NCI-H146 (cell line): ENCODE results near the gene SNCB.

Experiments
- DNase-seq: peaks from one replicate; lab custom pipeline; 2025; lab: John Stamatoyannopoulos, UW

SNCB gene

DNA sequence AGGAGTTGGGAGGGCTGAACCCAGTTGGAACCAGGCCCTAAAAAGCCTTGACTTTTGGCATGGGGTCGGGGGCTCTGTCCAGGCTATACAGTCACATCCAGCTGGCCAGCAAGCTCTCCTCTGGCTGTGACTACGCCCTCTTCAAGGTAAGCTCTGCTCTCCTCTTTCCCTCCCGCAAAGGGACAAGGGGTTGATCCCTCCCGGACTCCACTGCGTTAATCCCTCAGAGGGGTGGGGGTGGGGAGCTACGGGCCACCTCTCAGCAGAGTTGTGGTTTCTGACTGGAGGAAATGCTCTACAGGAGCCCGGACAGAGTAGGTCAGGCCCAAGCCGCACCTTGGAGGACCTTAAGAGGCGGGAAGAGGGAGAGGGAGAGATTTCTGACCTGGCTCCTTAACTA is 14.0 kb upstream of the SNCB start:
- DNase-seq = no peak

DNA sequence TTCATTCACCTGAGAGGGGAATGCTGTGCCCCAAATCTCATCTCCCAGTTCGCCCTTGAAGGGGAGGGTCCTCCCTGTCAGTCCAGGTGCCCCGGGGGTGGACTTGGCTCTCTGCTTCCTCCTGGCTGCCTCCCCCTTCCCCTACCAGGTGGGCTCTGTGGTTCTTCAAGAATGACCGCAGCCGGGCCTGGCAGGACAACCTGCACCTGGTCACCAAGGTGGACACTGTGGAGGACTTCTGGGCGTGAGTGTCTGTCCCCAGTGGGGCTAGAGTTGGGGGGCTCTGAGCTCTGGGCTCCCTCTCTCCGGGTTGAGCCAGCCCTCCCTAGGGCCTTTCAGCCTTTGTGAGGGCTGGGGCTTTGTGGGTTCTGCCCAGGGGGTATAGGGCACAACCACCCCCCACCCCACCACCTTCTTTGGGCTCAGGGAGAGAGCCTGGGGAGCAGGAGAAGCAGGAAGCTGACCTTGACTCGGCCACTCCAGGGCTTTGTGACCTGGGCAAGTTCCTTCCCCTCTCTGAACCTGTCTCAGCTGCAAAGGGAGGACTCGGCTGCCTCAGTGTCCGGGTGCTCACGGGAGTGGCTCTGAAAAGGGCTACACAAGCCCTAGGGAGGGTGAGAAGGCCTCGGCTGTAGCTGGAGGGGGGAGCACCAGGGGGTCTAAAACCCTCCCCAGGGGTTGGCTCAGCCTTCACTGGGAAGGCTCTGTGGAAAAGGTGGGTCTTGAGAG is 13.3 kb upstream of the SNCB start:
- no peak for DNase-seq

DNA sequence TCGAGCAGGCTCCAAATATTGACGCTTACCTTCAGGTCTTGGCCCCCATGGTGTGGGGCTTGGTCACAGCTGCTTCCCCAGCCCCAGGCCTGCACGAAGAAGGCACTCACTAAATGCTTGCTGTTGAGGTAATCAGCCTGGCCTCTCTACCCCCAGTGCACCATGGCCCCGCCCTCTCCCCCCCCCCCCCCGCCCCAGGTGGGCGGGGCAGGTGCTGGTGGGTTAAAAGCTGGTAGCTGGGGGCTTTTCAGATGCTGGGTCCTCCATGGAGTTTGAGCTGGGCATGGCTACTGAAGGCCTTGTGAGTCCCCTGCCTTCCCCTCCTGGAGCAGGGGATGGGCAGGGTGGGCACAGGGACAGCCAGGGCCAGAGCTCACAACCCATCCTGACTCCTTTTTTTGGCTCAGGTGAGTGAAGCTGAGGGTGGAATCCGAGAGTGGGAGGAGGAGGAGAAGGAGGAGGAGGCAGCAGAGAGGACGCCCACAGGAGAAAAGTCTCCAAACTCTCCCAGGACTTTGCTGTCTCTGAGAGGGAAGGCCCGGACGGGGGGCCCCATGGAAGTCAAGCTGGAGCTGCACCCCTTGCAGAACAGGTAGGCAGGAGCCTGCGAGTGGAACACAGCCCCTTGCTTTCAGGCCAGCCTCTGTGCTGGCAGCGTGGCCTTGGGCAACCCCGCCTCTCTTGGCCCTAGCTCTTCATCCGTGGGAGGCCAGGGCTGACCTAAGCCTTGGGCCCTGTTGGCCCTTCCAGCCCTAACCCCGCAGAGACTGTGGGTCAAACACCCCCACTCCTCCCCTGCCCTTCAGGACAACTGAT is 12.5 kb upstream of the SNCB start:
- DNase-seq = no peak

DNA sequence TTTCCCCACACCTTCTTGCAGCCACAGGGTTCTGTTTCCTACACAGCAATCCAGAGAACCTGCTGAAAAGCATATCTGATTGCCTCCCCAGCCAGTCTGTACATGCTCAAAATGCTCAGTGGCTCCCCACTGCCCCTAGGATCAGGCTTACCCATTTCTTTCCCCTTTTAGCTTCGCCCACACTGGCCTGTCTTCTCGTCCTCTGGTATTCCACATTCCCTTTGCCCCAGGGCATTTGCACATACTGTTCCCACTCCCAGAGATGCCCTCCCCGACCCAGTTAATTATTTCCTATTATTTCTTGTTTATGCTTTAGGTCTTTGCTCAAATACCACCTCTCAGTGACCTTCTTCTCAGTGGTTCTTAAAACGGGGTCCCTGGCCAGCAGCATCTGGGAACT is 10.3 kb upstream of the SNCB start:
- no peak for DNase-seq

DNA sequence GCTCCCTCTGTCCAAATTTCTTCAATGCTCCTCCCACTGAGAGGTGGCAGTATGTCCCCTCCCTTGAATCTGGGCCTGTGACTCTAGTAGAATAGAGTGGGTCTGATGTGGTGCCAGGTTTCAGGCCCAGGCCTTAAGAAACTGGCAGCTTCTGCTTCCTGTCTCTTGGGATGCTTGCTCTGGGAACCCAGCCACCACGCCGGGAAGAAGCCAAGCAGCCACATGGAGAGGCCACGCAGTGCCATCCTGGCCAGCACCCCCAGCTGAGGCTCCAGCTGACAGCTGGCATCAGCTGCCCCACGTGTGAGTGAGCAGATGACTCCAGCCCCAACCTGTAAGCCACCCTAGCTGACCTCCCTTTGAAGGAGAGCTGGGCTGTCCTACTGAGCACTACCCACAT is 9.6 kb upstream of the SNCB start:
- no peak for DNase-seq

DNA sequence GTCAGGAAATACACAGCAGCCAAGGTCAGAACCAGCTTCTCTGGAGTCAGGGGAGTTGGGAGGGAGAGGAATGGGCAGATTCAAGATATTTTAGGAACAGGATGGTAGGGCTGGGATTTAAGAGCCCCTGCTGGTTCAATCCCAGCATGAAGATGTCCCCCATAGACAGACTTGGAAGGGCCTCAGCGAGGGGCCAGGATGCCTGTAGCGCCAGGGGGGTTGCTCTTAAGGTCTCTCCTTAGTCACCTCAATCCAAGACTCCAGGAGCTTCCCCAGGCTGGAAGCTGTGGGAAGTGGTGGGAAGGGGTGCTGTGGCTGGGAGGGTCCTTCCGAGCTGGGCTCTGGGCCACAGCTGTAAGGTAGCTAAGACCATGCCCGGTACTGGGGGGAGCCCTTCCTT is 8.9 kb upstream of the SNCB start:
- DNase-seq = no peak

DNA sequence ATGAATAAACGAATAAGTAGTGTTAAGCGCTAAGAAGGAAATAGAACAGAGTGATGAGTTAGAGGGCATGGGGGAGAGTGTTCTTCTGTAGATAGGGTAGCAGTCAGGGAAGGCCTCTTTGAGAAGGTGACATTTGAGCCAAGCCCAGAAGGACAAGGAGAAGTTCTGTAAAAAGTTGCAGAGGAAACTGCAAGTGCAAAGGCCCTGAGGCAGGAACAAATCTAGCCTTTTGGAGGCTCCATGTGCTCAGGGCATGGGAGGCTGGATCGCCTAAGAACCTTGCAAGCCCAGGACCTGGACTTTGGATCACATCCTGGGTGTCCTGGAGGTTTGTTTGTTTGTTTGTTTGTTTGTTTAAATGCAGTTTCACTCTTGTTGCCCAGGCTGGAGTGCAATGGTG is 8.1 kb upstream of the SNCB start:
- no peak for DNase-seq

DNA sequence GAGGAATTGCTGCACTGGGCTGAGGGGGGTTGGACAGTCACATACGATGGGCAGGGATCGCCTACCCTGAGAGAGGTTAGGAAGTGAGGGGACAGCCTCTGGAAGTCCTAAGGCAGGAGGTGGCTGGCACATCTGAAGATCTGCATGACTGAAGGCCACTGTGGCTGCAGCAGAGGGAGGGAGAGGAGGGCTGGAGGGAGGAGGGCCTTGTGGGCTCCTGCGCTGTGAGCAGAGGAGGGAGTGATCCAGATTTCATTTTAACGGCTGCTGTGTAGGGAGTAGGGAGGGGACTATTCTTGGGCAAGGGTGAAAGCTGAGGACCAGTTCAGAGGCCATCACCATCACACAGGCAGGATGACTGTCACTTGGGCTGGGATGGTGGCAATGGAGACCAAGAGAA is 7.2 kb upstream of the SNCB start:
- no peak for DNase-seq

DNA sequence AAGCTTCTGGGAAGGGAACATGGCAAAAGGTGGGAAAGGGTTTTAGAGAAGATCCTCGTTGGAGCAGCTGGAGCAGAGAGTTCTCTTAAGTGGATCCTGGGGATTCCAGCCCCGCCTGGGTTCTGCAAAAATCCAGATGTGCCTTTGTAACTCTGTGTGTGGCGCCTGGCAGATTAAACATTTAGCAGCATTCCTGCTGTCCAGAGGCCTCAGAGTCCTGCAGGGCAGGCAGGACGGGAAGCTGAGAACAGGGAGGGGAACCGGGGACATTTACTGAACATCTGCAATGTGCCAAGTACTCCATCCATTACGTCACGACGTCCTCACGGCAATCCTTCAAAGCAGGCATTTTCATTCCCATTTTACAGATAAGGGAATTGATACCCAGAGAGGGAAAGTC is 6.1 kb upstream of the SNCB start:
- no peak for DNase-seq

DNA sequence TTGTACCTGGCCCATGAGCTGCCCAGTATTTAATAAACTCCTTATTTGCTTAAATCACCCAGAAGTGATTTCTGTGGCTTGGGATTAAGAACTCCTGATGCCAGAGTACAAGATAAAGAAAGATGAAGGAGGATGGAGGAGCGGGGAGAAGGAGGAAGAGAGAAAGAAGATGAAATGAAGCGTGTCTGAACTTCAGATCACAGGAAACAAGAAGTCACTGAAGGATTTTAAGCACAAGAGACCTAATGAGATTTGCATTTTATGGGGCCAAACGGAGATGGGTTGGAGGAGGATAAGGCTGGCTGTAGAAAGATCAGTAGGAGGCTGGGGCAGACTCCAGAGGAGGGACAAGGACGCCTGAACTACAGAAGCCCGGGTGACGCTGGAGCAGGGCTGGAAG is 3.3 kb upstream of the SNCB start:
- no peak for DNase-seq

DNA sequence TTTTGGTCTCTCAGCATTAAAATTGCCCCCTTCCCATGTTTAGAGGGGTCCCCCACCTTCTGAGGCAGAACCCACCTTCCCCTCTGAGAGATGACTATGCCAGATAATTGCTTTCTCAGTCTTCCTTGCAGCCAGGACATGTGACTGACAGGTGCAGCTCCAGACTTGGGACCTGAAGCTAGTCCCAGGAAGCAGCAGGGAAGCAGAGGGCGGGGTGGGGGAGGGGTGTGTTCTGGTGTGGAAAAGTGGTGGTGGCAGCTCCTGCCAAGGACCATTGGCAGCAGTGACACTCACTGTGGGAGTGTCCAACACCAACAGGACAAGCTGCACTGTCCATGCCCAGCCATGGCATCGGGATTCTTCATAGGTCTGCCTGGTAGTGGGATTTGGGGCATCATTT is 2.4 kb upstream of the SNCB start:
- DNase-seq = no peak

DNA sequence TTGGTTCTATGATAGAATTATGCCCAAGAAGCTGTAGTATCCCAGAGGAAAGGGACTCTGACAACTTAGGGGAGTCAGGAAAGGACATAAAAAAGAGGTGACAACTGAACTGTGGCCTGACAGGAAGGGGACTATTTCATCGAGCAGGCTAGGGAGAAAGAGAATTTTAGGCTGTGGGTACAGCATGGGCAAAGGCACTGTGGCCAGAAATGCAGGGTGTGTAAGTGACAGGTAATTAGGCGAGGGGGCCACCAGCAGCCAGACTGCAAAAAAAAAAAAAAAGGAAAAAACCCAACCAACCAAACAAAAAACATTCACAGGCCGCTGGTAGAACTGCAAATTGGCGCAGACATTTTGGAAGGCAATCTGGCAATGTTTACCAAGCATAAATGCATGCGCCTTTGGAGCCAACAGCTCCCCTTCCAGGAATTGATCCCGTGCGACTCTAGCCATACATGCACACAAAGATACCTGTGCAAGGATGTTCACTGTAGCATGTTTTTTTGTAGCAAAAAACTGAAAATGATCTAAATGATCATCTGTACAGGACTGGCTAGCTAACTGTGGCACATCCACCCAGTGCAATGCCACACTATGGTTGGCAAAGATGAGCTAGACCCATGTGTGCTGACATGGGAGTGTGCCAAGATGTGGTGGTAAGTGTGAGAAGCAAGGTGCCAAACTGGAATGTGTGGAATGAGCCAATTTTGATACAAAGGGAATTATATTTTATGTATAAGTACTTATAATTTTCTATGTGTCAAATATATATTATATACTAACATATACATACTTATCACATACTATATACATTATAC is 1.3 kb upstream of the SNCB start:
- no peak for DNase-seq

DNA sequence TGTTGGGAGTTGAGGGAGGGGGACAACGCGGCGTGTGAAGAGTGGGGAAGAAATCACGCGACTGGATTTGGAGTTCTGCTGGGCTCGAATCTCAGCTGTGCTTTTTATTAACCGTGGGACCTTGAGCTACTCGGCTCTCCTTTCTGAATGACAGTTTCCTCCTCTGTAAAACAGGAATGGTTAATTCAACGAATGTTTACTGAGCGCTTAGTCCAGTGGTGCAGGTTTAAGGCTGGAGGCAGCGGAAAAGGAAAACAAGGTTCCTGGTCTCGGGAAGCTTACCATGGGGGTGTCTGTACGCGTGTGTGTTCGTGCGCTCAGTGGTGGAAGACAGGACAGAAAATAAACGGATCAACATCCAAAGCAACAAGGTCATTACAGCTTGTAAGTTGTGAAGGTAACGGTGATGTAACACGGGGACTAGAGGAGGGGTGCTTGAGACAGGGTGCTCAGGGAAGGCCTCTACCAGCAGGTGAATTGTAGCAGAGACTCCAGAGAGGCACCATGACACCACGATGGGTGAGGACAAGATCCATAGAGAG is 418 bp upstream of the SNCB start:
- no peak for DNase-seq

DNA sequence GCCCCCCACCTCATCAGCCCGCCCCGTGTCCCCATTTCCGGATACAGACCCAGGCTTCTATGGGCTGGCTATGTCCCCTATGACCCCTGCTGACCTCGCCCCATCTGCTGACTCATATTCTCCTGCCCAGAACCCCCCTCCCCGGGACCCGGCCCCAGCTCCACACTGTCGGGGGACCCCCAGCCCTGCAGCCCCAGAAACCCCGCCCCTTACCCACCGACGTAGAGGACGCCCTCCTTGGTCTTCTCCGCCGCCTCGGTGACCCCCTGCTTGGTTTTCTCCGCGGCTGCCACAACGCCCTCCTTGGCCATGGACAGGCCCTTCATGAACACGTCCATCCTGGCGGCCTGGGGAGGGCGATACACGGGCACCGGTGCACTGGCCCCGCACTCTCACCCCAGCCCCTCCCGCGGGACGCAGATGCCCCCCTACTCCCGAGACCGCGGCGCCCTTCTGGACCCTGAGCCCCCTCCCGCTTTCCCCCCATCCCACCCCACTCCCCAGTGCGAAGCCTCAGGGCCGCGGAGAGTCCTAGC is 949 bp downstream of the SNCB start:
- no peak for DNase-seq

DNA sequence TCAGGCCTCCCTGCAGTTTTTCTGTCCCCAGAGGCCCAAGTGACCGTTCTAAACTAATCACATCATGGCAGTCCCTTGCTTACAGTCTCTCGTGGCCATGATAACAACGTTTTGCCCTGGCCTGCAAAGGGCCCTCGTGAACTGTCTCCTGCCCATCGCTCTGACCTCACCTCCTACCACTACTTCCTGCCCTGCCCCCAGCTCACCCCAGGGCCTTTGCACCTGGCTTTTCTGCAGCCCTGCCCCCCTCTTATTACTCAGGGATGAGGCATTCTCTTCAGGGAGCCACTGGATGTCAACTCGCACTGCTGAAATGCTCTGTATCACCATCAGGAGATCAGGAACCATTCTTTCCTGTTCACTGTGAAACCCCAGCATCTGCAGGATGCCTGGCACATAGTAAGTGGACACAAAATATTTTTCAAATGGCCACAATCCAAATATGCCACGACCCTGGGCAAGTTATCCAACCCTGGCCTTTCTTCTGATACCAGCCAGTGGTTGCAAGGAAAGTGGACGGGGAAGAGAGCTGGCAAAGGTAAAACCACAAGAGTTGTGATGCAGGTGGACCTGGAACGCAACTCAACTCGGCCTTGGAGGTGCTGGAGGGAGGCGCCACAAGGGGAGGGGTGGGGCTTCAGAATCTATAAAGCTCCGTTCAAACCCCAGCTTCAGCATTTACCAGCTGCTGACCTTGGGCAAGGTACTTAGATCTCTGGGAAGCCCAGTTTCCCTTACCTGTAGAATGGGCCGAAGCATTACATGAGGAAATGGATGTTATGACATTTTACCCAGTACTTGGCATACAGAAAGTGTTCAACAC is 1.7 kb downstream of the SNCB start:
- DNase-seq = no peak

DNA sequence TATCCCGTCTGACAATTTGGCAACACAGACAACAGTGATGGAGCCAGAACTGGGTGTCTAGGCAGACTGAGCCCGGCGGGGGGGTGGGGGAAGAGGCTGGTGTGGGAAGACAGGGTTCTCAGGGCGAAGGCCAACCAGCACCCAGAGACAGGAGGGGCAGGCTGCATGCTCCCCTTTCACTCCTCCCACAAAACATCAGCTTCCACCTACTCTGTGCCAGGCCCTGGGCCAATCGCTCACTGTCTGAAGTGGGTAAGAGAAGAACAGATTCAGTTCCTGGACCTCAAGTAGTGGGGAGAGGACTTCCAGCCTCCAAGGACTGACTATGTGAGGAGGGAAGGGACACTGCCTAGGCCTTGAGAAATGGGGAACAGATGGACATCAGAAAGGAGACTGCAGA is 2.8 kb downstream of the SNCB start:
- DNase-seq = no peak

DNA sequence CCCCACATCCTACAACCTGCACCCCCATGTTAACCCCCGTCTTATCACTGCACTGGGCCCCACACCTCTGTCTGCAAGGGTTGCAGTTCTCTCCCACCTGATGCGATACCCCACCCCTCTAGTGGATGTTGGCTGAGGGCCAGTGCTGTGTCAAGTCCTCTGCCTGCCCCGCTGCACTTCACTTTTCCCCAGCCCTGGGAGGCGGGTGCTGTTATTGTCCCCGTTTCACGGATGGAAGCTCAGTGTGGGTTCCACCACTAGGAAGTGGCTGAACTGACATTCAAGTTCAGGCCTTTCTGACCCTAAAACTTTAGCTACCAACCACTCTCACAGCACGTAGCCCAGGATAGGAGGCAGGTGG is 3.5 kb downstream of the SNCB start:
- no peak for DNase-seq

DNA sequence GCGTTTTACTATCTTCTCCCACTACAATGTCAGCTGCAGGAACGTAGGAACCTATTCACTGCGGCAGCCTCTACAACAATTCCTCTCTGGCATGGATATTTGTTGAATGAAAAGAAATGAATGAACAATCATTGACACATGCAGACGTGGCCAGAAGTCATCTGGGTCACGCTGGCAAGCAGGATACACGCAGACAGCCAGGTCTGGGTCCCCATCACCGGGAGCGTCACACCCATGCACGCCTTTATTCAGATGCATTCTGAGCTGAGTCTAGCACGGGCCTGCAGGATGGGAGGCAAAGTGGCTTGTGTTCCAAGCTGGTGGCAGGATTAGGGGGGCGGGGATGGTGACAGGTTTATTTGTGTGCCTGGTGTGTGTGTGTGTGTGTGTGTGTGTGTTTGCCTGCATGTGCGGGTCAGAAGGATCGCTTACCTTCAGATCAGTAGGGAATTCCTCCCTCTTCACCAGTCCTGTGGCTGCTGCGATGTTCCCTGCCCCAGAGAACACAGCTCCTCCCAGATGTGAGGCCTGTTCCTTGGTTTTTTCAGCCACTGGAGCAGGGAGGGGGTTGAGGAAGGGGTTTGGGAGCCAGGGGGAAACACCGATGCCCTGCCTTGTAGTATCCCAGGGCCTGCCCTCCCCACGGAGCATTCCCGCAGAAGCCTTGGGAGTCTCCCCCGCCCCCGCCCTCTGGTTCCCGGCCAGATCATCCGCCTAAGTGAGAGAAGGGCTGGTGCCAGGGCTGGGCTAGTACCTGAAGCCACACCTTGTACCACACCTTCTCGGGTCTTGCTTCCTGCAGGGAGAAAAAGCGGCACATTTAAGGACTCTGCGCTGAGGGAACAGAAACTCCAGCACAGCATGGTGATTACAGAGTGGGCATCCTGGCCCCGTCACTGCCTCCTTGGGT is 4.1 kb downstream of the SNCB start:
- DNase-seq = no peak

DNA sequence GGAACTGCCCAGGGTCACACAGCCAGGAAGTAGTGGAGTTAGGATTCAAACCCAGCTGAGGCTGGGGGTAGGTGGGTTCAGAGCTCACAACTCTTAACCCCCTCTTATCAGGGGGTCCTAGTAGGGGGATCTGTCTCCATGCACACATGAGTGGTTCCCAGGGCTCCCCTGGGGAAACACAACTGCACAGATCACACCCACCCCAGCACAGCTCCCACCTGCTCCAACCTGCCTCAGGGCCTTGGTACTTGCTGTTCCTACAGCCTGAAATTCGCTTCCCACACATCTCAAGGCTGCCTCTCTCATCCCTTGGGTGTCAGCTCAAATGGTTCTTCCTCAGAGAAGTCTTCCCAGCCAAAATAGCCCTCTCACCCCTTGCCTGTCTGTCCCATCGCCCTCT is 4.8 kb downstream of the SNCB start:
- no peak for DNase-seq

DNA sequence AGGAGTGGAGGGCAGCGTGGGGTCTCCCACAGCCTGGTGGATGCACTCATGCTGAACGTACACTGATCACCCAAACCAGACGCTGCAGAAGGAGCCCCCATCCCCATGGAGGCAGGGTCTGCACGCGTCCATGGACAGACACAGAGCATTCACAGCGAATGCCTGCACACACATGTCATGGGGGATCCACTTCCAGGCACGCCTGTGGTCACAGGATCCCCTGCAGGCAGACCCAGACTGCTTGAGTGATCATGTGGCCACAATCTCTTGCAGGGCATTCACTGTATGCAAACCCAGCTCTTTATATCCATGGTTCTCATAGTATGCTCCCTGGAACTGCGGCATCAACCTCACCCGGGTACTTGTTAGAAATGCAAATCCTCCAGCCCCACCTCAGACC is 5.4 kb downstream of the SNCB start:
- DNase-seq = no peak

DNA sequence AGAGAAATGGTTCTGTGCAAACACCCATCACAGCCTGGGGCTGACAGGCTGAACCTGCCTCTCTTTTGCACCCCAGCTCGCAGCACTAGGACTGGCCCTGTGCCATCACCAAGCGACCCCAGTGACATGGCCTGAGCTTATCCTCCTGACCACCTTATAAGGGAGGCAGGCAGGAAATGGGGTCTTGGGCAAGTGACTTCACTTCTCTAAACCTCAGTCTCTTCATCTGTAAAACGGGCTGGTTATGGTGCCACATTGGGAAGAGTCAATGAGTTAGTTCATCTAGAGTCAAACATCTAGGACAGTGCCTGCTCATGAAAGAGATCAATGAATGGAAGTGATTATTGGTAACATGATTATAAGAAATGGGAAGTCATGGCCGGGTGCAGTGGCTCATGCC is 6.2 kb downstream of the SNCB start:
- no peak for DNase-seq
